Astrocyte (in vitro differentiated cells and primary cell): ENCODE results near the gene RPS6KA3. TPM values are rescaled to one million over a fixed set of nuclear protein-coding genes. Genes with fewer than 3 reads are reported as not detected.

ENCODE experiments used
- DNase-seq: peaks from one replicate; pipeline ENCODE4 v3.0.0-alpha.2; 2010; ENCODE audit warnings: low read depth
- FAIRE-seq: peaks from 2 replicates; lab custom pipeline; 2011; peaks lifted over from hg19 to GRCh38; lab: Jason Lieb, UNC
- H2AFZ ChIP-seq: 2 replicates; pipeline ENCODE4 v1.6.0; 2012; ENCODE audit warnings: low read depth, low read length, inconsistent platforms
- H3K27ac ChIP-seq: 2 replicates; pipeline ENCODE4 v1.5.1; 2011; ENCODE audit warnings: low read depth, low read length, inconsistent platforms
- H3K27me3 ChIP-seq: 2 replicates; pipeline ENCODE4 v1.6.0; 2011; ENCODE audit warnings: low read length, inconsistent platforms; ENCODE audit not compliant: insufficient read depth
- H3K36me3 ChIP-seq: 2 replicates; pipeline ENCODE4 v1.5.1; 2011; ENCODE audit warnings: low read length, inconsistent platforms; ENCODE audit not compliant: insufficient read depth
- H3K4me1 ChIP-seq: 2 replicates; pipeline ENCODE4 v1.5.1; 2011; ENCODE audit warnings: low read length, inconsistent platforms; ENCODE audit not compliant: insufficient read depth
- H3K4me2 ChIP-seq: 2 replicates; pipeline ENCODE4 v1.6.0; 2012; ENCODE audit warnings: low read length, inconsistent platforms
- H3K4me3 ChIP-seq: 2 replicates; pipeline ENCODE4 v1.5.1; 2011; ENCODE audit warnings: low read depth, mild to moderate bottlenecking, low read length, inconsistent platforms; ENCODE audit not compliant: insufficient read depth
- H3K79me2 ChIP-seq: 2 replicates; pipeline ENCODE4 v1.6.0; 2012; ENCODE audit warnings: mild to moderate bottlenecking, low read length, inconsistent platforms; ENCODE audit not compliant: insufficient read depth
- H3K9ac ChIP-seq: 2 replicates; pipeline ENCODE4 v1.6.0; 2012; ENCODE audit warnings: mild to moderate bottlenecking, low read length, inconsistent platforms
- H3K9me3 ChIP-seq: 2 replicates; pipeline ENCODE4 v1.5.1; 2012; ENCODE audit warnings: low read depth, mild to moderate bottlenecking, low read length, inconsistent platforms; ENCODE audit not compliant: insufficient read depth
- H4K20me1 ChIP-seq: 2 replicates; pipeline ENCODE4 v1.6.0; 2012; ENCODE audit warnings: low read length, inconsistent platforms; ENCODE audit not compliant: insufficient read depth
- H3K27ac Mint-ChIP-seq: one replicate; pipeline ENCODE4 v1.8.0; 2021; ENCODE audit warnings: mild to moderate bottlenecking, mixed read lengths; ENCODE audit not compliant: unreplicated experiment
- H3K27me3 Mint-ChIP-seq: one replicate; pipeline ENCODE4 v1.8.0; 2021; ENCODE audit warnings: low read depth, mixed read lengths; ENCODE audit not compliant: unreplicated experiment
- H3K36me3 Mint-ChIP-seq: one replicate; pipeline ENCODE4 v1.8.0; 2021; ENCODE audit warnings: low read depth, mixed read lengths; ENCODE audit not compliant: unreplicated experiment
- H3K4me1 Mint-ChIP-seq: one replicate; pipeline ENCODE4 v1.8.0; 2021; ENCODE audit warnings: low read depth, mixed read lengths; ENCODE audit not compliant: unreplicated experiment
- H3K4me3 Mint-ChIP-seq: one replicate; pipeline ENCODE4 v1.8.0; 2021; ENCODE audit warnings: mild to moderate bottlenecking, moderate library complexity, mixed read lengths; ENCODE audit not compliant: unreplicated experiment
- H3K9me3 Mint-ChIP-seq: one replicate; pipeline ENCODE4 v1.8.0; 2021; ENCODE audit warnings: mild to moderate bottlenecking, mixed read lengths; ENCODE audit not compliant: unreplicated experiment
- CTCF ChIP-seq: IDR thresholded peaks from 2 replicates; pipeline ENCODE4 v1.5.1; 2011; ENCODE audit warnings: low read depth, mild to moderate bottlenecking, inconsistent platforms, low read length, moderate library complexity; ENCODE audit not compliant: insufficient read depth
- EZH2 ChIP-seq: IDR thresholded peaks from 2 replicates; pipeline ENCODE4 v1.6.1; 2012; ENCODE audit warnings: mild to moderate bottlenecking, low read length, inconsistent platforms; ENCODE audit not compliant: insufficient read depth
- total RNA-seq: library from RNA; stranded (reverse); gene quantifications from 2 replicates; pipeline ENCODE4 v1.2.1, GENCODE V29; 2021

Gene RPS6KA3
- total RNA-seq, 1 donor from 2014 or later, result 34.3 TPM

GRCh38 chrX:20312018-20312417 lies 45.3 kb upstream of the RPS6KA3 start:
- Histone ChIP-seq H4K20me1 (no peaks in the 10 kb centered on the region), H3K9me3 (no peaks in the 10 kb centered on the region), H3K4me2 (no peak overlapping the region), H3K9ac (no peak overlapping the region), H3K36me3 (no peaks in the 10 kb centered on the region), H3K27me3 (no peaks in the 10 kb centered on the region), H2AFZ (no peak overlapping the region), H3K4me1 (no peaks in the 10 kb centered on the region), H3K27ac (no peak overlapping the region), H3K79me2 (no peaks in the 10 kb centered on the region), H3K4me3 (no peak overlapping the region)
- Mint-ChIP-seq H3K9me3 (no peaks in the 10 kb centered on the region), H3K27ac (no peak overlapping the region), H3K27me3 (no peaks in the 10 kb centered on the region), H3K4me3 (no peak overlapping the region), H3K4me1 (peaks cover 7% of the 10 kb centered on the region), H3K36me3 (no peaks in the 10 kb centered on the region)
- TF ChIP-seq EZH2, result no peak
- no peak for TF ChIP-seq CTCF
- DNase-seq, result no peak
- peak; percentile 63 for FAIRE-seq

- TF ChIP-seq EZH2 (no peak), CTCF (no peak)
- H3K4me2 ChIP-seq, result no peak overlapping the region
- Mint-ChIP-seq H3K9me3 (no peaks in the 10 kb centered on the region), H3K27ac (no peak overlapping the region), H3K36me3 (no peaks in the 10 kb centered on the region), H3K4me1 (peaks cover 7% of the 10 kb centered on the region), H3K4me3 (no peak overlapping the region), H3K27me3 (no peaks in the 10 kb centered on the region)
- no peaks in the 10 kb centered on the region for H3K27me3 ChIP-seq
- H3K9me3 ChIP-seq, result no peaks in the 10 kb centered on the region
- DNase-seq (no peak), FAIRE-seq (peak; percentile 13)
- H4K20me1 ChIP-seq, result no peaks in the 10 kb centered on the region
- no peak overlapping the region for H3K27ac ChIP-seq
- no peak overlapping the region for H2AFZ ChIP-seq
- no peaks in the 10 kb centered on the region for H3K36me3 ChIP-seq
- no peaks in the 10 kb centered on the region for H3K79me2 ChIP-seq
- H3K9ac ChIP-seq, result no peak overlapping the region
- no peak overlapping the region for H3K4me3 ChIP-seq
- H3K4me1 ChIP-seq, result no peaks in the 10 kb centered on the region
These were observed 44.8 kb upstream of the RPS6KA3 start for GRCh38 chrX:20311505-20311904.

- no peak overlapping the region for H3K4me3 Mint-ChIP-seq
- H3K4me1 ChIP-seq, result no peaks in the 10 kb centered on the region
- H3K27me3 ChIP-seq, result no peaks in the 10 kb centered on the region
- no peaks in the 10 kb centered on the region for H3K36me3 ChIP-seq
- H3K27ac Mint-ChIP-seq, result no peak overlapping the region
- no peaks in the 10 kb centered on the region for H4K20me1 ChIP-seq
- H3K9me3 ChIP-seq, result no peaks in the 10 kb centered on the region
- FAIRE-seq, result peak; percentile 72
- H3K4me2 ChIP-seq, result peak overlapping the region; percentile 41
- DNase-seq, result peak; percentile 75
- no peaks in the 10 kb centered on the region for H3K9me3 Mint-ChIP-seq
- no peaks in the 10 kb centered on the region for H3K36me3 Mint-ChIP-seq
- no peak overlapping the region for H3K9ac ChIP-seq
- no peaks in the 10 kb centered on the region for H3K27me3 Mint-ChIP-seq
- no peaks in the 10 kb centered on the region for H3K4me1 Mint-ChIP-seq
- TF ChIP-seq CTCF (no peak), EZH2 (no peak)
- no peaks in the 10 kb centered on the region for H3K79me2 ChIP-seq
- no peak overlapping the region for H3K4me3 ChIP-seq
- H2AFZ ChIP-seq, result no peak overlapping the region
- no peak overlapping the region for H3K27ac ChIP-seq
These were observed 43.1 kb upstream of the RPS6KA3 start for GRCh38 chrX:20309806-20310205.
